WERI-Rb-1 (cell line): ENCODE data around the gene MAP2K7.
"Not testable (repeated sequence)": the region's sequence is repeated elsewhere in the genome, so short reads cannot be mapped to it uniquely, and the experiment has no call there.

ENCODE experiments used
- DNase-seq: peaks from one replicate; pipeline ENCODE4 v3.0.0-alpha.2; 2020
- H3K27ac ChIP-seq: fragments of 250-450 bp; sonication (Bioruptor Pico); 2 replicates; pipeline ENCODE4 v1.5.1; 2020; ENCODE audit warnings: mild to moderate bottlenecking, moderate library complexity
- H3K27me3 ChIP-seq: fragments of 250-450 bp; sonication (Bioruptor Pico); 2 replicates; pipeline ENCODE4 v1.5.1; 2021; ENCODE audit warnings: mild to moderate bottlenecking, low read depth, moderate library complexity; ENCODE audit not compliant: insufficient read depth, severe bottlenecking
- H3K36me3 ChIP-seq: fragments of 250-450 bp; sonication (Bioruptor Pico); 2 replicates; pipeline ENCODE4 v1.5.1; 2020; ENCODE audit warnings: mild to moderate bottlenecking, moderate library complexity
- H3K4me3 ChIP-seq: 2 replicates; pipeline ENCODE4 v1.5.1; 2011; ENCODE audit warnings: low read depth, mild to moderate bottlenecking, control low read depth, low read length
- H3K9me3 ChIP-seq: fragments of 250-450 bp; sonication (Bioruptor Pico); 2 replicates; pipeline ENCODE4 v1.5.1; 2021; ENCODE audit warnings: mild to moderate bottlenecking, moderate library complexity; ENCODE audit not compliant: severe bottlenecking
- CTCF ChIP-seq: IDR thresholded peaks from 2 replicates; pipeline ENCODE4 v1.5.1; 2011; ENCODE audit warnings: low read depth, mild to moderate bottlenecking, control low read depth, inconsistent platforms, low read length

Gene MAP2K7

GRCh38 chr19:7858109-7858770 is 45.4 kb upstream of the MAP2K7 start:
- Histone ChIP-seq H3K9me3 (no peaks in the 10 kb centered on the region), H3K27me3 (no peaks in the 10 kb centered on the region), H3K27ac (peak overlapping the region; percentile 89), H3K4me3 (peak overlapping the region; percentile 44), H3K36me3 (peaks cover 8% of the 10 kb centered on the region)
- peak; percentile 93 for DNase-seq
- TF ChIP-seq CTCF: 0 out of 2 replicates have a peak, but pooled peaks have one; percentile 8

DNA sequence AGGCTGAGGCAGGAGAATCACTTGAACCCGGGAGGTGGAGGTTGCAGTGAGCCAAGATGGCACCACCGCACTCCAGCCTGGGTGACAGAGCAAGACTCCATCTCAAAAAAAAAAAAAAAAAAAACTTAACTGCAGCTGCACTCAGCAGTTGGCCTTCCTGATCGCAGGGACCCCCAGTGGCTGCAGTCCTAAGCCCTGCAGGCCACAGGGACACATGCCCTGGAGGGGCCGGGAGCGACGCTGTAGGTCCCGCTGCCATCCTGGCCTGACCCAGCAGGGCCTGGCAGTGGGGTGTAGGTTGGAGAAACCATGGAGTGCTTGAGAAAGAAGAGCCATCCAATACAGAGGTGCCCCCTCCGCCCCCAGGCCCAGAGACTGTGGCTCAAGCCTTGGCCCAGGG is 44.6 kb upstream of the MAP2K7 start:
- not testable (repeated sequence) for DNase-seq, H3K9me3 ChIP-seq

GRCh38 chr19:7859831-7860713 is 43.6 kb upstream of the MAP2K7 start:
- TF ChIP-seq CTCF: no peak
- Histone ChIP-seq H3K9me3 (no peaks in the 10 kb centered on the region), H3K36me3 (peaks cover 16% of the 10 kb centered on the region), H3K27me3 (no peaks in the 10 kb centered on the region), H3K4me3 (no peak overlapping the region), H3K27ac (no peak overlapping the region; the same call in 1 of the 2 replicates)
- no peak for DNase-seq

More for the DNA sequence above, 44.6 kb upstream of the MAP2K7 start:
- Histone ChIP-seq H3K27ac (peak overlapping the region; percentile 89), H3K36me3 (peaks cover 14% of the 10 kb centered on the region)
- H3K4me3 ChIP-seq, H3K27me3 ChIP-seq: not testable (repeated sequence)

- peaks cover 16% of the 10 kb centered on the region for H3K36me3 ChIP-seq
- H3K27ac ChIP-seq: no peak overlapping the region
- H3K4me3 ChIP-seq: no peak overlapping the region
- DNase-seq: no peak
- no peak for TF ChIP-seq CTCF
- H3K9me3 ChIP-seq: no peaks in the 10 kb centered on the region
- H3K27me3 ChIP-seq: no peaks in the 10 kb centered on the region
These were observed 42.7 kb upstream of the MAP2K7 start for GRCh38 chr19:7860714-7861618.

DNA sequence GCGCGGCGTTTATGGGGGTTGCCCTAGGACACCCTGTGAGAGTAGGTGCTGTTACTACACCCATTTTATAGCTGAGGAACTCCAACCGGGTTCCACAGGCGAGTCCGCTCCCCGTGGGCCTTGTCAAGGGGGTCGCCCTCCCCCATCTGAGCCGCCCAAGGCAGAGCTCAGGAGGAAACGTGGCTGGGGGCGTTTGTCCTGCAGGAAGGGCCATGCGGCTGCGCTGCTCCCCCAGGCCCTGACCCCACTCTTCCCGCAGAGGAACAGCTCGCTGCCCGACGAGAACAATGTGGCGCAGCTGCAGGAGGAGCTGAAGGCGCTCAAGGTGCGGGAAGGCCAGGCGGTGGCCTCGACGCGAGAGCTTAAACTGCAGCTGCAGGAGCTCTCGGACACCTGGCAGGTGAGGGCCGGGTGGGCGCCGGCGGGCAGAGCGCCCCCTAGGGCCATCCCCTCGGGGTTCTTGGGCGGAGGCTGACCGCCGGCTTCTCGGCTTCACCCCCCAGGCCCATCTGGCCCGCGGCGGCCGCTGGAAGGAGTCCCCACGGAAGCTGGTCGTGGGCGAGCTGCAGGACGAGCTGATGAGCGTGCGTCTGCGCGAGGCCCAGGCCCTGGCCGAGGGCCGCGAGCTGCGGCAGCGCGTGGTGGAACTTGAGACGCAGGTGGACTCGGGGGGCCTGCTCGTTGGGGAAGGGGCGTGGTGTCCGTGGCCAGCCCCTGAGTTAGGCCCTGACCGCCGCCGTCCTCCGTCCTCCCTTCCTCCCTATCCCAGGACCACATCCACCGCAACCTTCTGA is 41.9 kb upstream of the MAP2K7 start:
- TF ChIP-seq CTCF: no peak
- Histone ChIP-seq H3K27me3 (no peaks in the 10 kb centered on the region), H3K36me3 (peaks cover 20% of the 10 kb centered on the region), H3K4me3 (no peak overlapping the region), H3K27ac (no peak overlapping the region), H3K9me3 (no peaks in the 10 kb centered on the region)
- no peak for DNase-seq
